ENCODE measurements around the gene DBX1.

- no peak for TF ChIP-seq CTCF (IDR thresholded peaks at IDR 0.05; ENCODE audit: insufficient read depth, low read depth, low read length)
- no peak for TF ChIP-seq EZH2 (IDR thresholded peaks at IDR 0.05; ENCODE audit: insufficient read depth, low read length)
Measured at GRCh38 chr11:20172721-20173447, 12.6 kb upstream of the DBX1 start.
